GM19395 (cell line): ENCODE measurements around the gene ALCAM.

Experiments used
- ATAC-seq: cut with Tn5 transposase; IDR thresholded peaks from one replicate; pipeline ENCODE4 v1.9.1; 2021; ENCODE audit warnings: mild to moderate bottlenecking, moderate library complexity; ENCODE audit not compliant: unreplicated experiment

The ALCAM gene

DNA sequence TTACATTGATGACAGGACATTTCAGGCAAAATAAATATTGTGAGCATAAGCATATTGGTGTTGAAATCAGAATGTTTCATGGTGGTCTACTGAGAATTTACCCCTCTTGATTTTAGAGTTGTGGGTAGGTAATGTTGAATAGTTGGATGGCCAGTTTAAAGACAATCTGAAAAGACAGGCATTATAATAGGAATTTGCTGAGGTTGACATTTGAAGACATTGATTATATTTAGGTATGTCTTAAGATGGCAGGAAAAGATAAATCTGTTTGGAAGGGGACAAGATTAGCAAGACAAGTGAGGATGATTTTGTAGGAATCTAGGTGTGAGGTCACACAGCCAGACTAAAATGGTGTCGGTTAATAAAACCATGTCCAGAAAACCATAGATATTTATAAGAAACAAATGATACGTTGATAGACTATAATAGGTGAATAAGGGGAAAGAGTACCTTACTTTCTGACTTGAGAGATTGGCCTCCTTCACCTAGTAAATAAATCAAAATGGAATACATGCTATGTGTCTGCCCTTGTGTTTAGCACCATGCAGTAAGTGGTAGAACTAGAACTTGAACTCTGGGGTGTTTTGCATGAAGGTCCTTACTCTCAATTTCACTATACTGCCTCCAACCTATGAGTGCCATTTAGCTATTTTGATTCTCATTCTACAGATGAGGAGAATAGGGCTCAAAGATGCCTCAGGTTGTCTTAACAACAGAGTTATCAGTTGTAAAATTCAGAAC is 57.9 kb downstream of the ALCAM start:
- no peak for ATAC-seq

DNA sequence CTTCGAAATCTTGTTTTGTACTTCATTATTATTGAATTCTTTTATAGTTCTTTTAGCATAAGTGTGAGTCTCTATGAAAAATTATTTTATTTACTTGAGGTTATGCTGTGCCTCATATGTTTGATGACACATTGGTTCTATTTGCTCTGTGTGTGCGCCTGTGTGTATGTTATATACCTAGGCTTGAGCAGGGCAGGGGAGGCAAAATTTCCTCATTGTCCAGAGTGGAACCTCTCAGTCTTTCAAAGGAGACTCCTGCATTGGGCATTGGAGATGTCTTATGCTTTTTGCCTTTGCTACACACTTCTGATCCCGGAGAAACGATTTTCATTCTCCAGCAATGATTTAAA is 58.4 kb downstream of the ALCAM start:
- ATAC-seq: no peak

DNA sequence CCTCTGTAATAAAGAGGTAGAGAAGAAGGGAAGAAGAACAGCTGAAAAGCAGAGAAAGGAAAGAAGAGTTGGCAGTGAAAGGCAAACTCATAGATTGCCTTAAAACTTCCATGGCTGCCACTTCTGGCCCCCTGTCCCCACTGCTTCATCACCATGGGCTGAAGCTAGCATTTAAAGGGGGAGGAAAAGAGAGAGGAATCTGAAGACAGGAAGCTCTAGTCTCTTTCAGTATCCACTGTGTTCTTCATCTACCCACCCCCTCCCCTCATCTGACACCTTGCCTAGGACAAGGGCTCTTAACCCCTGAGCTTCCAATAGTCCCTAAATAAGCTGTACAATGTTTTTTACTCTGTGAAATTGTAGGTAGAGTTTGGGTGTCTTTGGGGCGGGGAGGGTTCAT is 60.6 kb downstream of the ALCAM start:
- ATAC-seq: no peak

DNA sequence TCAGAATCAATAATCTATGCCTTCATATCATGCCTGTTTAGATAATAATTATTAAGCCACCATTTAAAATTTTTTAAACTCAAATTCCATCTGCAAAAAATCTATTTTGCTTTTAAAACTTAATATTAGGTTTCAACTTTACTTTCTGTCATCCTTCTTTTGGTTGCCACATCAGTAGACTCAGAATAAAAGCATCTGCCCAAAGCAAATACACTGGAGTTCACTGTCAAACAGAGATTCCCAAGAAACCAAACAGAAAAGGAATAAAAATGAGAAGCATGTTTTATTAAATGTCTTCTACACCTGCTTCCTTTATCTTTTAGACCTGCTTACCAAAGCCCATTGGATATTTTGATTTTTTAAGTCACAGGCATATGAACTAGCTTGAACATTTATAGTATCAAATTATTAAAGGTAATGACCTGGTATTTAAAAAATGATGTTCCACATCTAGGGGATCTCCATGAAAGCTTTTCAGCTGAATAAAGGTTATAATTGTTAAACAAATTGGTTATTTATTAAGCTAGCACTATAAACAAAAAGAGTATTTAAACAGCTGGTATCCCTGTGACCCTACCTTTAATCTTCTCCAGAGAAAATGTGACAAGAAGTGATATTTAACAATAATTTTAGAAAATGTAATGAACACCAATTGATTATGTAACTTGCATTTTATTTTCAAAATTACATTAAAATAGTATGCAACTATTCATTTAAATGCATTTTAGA is 62.5 kb downstream of the ALCAM start:
- ATAC-seq: no peak

DNA sequence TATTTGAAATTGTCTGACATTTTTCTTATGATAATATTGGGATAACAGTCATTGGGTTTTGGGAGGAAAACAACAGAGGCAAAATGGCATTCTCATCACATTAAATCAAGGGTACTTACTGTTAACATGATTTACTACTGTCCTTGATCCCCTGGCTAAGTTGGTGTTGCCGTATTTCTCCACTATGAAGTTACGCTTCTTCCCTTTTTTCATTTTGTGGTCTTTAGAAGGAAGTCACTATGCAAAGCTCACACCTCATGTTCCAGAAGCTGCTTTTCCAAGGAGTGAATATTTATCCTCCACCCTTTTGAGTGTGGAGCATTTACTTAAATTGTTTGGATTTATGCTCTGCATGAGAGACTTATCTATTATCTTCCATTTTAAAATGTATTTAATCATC is 63.7 kb downstream of the ALCAM start:
- ATAC-seq: no peak

DNA sequence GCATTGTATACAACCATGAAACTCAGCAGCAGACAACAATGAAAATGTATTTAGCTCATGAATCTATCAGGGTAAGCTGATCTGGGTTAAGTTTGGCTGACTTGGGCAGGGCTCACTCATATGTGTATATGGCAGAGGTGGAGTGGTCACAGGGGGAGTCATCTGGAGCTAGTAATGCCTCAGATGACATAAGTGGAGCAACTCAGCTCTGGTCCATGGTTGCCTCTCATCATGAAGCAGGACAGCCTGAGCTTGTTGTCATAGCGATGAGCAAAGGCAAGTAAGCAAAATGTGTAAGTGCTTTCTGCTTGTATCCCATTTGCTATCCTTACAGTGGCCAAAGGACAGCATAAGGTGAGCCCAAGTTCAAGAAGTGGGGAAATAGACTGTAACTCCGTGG is 64.5 kb downstream of the ALCAM start:
- ATAC-seq: no peak

DNA sequence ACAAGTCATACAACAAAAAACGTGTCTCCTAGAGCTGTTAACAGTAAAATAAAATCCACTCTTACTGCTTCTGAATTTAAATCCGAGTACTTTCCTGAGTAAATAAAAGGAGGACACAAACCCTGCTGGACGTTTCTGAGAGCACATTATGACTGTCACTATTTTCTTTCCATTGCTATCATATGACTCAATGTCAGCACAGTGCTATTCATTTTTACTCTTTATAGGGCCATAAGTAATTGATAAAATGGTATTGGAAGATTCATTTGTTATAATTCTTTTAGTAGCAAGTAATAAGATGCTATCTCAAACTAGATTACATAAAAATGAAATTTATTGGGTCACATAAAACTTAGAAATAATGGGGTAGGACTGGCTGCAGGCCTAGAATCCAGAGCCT is 68.6 kb downstream of the ALCAM start:
- ATAC-seq: no peak

DNA sequence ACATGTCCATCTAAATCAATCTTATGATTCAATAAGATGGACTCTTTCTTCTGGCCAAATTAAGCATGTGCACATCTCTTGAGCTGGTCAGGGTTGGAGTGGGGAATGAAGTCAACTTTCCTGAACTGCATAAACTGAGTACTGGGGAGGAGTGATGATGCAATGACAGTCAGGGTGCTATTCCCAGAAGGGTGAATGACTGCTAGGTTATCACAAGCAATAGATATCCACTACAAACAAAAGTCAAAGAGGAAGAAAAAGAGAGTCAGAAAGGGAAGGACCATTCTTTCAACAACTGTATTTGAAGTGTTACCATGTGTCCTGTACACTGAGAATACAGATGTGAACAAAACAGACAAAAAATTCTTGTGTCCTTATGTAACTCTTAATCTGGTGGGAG is 70.0 kb downstream of the ALCAM start:
- no peak for ATAC-seq

DNA sequence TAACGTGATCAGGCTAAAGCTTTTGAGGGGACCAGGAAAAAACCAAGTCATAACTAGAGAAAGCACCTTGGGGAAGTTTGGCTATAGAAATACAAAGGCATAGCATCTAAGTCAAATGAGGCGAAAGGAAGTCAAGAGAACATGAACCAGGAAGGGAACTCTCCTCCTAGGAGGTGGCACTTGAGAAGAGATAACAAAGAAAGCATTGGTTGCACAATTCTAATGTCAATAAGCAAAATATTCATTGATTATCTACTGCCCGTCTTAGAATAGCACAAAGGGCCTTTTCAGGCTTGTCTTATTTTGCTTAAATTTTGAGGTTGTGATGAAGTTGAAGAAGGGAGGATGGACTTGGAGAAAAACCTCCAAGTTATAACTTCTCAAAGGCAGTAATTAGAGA is 73.4 kb downstream of the ALCAM start:
- no peak for ATAC-seq

DNA sequence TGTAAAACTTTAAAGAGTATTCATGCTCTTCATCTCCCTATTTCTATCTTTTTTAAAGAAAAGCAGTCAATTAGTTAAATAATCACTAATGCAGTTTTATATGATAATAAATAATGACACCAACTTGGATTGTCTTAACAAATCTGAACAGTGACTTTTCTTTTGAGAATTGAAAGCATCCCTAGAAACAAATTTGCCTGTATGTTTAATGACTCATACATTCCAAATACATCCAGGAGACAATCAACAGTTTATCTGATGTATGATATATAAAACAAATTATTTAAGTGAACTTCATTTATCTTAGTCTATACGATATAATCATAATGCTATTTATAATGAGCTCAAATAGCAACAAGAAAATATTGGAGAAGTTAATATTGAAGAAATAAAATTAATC is 78.0 kb downstream of the ALCAM start:
- no peak for ATAC-seq

DNA sequence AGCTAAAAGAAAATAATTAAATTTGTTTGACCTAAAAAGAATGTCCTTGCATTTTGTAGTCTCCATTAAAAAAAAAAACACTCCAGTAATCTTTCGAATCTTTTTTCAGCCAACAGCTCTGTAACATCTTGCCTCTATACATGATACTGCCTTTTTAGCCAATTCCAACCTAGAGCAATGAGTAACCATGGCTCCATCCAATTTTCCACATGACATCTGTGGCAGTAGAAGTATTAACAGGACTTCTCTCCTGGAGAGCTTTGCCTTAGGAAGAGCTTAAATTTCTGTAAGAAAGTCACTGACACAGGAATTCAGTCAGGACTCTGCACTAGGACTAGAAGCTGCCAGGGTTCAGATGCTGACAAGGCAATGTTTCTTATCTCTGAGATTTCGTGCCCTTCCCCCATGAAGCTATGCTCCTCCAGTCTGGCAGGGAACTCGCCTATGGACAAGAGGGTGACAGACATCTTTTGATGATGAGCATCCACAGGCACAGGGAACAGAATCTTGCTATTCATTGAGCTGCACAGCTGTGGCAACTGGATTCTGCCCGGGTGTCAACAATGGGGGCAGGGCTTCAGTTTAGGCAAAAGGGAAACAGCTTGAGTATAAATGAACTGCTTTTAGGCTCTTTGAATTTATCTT is 81.8 kb downstream of the ALCAM start:
- no peak for ATAC-seq

DNA sequence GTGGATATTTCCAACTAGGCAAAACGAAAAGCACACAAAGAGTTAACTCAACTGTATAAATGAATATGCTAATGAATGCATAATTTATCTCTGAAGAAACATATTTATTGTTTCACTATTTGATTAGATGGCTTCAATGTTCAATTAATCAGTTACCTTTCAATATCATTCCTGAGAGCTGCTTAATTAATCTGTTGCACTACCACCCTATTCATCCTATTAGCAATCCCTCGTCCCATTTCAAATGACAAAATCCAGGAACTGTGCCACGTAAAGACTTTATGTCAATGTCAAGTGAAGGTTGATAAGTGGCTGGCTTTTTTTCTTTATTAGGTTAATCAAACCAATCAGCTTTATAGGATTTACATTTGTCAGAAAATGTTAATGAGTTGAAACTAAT is 82.7 kb downstream of the ALCAM start:
- ATAC-seq: no peak

DNA sequence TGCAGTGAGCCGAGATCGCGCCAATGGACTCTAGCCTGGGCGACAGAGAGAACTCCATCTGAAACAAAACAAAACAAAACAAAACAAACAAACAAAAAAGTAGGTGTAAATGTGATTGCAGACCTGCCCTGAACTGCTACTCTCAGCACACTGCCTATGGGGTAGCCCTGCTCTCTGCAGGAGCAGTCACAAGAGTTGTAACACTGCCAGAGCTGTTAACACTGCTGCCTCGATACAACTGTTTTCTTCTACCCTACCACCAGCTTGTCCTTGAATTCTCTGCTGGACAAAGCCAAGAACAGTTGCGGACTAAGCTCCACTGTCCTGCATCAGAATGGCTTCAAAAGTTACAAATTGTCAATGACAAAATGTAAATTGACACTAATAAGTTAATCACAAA is 89.3 kb downstream of the ALCAM start:
- ATAC-seq: no peak

DNA sequence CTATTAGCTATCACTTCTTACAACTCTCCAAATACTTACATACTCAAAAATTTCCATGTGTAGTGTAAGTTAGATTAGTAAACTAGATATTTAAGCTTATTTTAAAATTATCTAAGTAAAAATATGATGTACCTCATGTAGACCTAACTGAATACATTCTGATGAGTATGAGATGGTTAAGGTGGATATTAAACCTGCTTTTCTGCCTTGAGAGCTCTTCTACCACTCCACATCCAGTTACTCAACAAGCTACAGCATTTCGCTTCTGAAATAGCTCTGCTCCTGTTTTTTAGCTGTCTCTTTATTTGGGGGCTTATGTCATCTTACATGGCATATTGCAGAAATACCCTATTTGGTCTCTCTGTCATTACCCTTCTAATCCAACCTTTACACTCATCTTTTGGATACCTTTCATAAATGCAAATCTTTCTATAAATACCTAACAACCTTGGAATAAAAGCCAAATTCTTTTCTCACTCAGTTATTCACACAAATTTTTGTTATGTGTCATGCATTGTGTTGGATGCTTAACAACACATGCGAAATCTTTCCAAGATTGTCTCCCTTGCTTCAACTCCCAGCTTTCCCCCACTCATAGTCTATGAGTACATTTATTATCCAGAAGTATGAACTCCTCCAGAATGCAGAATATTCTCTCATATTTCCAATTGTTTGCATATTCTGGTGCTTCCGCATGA is 92.0 kb downstream of the ALCAM start:
- ATAC-seq: no peak

DNA sequence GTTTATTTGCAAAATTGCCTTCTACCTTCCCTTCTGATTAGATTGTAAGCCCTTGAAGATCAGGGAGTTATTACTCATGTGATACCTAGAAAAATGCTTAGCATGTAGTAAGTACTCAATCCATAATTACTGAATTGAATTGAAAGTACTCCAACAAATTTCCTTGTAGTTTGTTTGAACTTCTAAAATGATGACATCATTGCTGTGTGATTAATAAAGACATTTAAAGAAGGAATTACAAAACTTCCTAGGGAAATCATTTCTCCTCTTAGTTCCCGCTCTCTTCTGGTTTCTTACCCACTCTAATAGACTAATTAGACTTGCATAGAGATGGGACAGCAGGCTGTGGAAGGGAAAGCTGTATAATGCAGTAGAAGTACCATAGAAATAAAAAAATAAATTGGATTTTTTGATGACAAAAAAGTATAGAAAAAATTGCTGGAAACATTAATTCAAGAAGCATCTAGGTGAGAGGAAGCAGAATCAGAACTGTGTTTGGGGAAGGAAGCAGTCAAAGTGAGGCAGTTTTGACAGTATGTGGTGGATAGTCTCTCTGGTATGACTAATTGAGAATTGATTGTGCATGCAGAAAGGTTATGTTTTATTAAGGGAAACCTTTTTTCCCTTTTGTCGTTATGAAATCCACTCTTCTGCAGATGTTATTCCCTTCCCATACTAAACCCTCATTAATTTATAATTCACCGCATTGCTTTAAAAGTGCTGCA is 93.0 kb downstream of the ALCAM start:
- ATAC-seq: peak; percentile 56

DNA sequence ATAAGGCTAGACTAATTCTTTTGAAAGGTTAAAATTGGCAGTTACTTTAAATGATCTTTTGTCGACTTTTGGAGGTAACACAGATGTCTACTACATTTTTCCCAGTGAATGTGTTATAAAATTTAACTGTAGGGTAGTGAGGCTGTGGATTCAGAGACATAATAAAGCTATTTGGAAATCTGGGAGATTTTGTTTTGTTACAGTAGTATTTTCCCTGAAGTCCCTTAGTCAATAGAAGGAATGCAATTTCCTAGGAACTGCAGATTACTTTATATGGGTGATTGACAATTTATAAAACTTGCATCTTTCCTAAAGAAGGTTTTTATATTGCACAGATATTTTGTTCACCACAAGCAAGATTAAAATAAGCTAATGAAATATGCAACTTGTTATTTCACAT is 96.9 kb downstream of the ALCAM start:
- no peak for ATAC-seq

DNA sequence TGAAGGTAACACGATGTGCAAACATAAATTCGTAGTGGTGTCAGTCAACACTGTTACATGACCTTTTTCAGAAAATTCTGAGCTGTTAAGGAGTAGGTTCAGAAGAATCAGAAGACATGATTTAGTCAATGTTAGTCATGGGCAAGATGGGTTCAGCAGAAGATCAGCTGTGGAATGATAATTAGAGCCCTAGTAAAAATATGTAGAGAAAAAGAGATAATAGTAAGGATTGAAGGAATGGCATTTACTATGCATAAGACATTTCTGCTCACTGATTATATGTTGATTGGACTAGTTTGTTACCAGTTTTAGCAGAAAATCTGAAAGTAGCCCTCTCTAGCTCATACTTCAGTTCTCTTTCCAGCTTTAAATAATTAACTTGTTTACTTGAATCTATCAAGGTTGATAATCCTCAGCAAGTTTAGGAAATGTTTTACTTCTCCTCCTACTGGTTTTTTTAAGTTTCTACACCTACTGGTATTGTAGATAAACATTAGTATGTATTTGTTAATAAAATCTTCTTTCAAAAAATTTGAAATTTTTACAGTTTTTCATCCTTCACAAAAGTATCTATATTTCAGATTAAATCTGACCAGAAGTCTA is 98.6 kb downstream of the ALCAM start:
- no peak for ATAC-seq

DNA sequence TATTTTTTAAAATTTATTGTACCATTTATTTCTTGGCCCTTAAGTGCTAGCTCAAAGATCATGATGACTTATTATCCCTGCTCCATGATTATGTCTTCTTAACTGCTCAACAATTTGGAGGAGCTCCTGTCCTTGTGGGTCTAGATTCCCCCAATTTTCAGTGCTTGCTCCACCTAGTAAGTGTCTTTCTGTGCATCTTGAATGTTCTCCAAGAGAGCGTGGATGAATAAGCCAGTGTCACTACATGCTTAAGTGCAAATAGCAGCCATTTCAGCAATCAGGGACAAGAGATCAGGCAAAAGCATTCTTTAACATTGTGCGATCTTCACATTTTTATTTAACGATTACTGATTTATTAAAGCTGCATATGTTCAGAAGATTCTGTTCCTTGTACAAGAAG is 99.4 kb downstream of the ALCAM start:
- ATAC-seq: no peak

DNA sequence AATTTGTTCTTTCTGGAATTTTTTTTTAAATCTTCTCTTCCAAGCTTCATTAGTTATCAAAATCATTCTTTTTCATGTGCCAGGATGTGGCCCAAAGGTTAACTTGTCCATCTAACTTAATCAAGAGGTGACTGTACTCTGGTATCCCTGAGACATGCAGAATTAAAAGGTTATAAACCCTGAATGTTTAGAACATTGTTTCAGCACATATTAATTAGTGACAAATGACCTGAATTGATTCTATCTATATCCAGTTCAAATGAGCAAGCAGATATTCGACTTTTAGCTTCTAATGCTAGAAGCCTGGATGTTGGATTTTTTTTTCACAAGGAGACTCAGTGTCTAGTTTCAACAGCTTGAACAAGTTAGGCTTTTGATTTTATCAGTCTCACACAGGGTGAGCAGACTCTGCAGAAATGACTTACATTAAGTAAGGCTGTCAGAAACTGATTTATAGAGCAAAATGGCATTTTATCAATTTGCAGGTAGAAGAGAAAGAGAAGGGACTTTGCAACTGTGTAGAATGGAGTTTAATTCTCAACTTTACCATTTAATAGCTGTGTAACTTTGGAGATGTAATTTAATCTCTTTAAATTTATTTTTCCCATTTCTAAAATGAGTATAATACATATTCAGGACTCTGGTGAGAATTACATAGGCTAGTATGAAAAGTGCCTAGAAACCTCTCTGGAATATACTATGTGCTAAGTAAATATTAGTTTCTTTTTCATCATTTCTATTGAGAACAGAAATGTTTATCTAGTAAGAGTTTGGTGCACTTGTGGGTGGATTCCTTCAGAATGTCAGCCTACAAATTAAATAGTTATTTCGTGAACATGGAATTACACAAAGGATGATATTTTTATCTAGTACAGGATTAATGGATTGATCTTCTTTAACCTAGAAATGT is 100.0 kb downstream of the ALCAM start:
- no peak for ATAC-seq

DNA sequence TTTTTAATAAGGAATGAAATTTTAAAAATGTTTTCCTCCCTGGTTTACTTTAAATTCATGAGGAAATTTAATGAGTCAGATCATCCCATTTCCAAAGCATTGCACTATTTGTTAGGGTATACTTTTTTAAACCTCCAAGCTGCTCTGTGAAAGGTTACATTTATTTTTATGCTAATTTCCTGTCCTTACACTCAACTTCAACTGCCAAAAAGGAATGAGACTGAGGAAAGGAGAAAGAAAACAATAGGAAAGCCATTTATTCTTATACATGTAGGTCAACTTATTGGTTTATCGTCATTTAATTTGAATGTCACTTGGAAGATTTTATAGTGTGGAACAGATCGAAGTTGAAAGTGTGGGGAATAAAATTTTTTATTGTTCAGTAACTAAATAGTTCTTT is 104.1 kb downstream of the ALCAM start:
- no peak for ATAC-seq
